Body of pancreas (tissue), 4 donors: ENCODE data around the gene CTXND1.

Experiments used
- CTCF ChIP-seq, 7 experiments: fragments of 450-650 bp in 4 of 7; fragments of 200-600 bp in 3 of 7; sonication (generic) in 3 of 7; IDR thresholded peaks; one replicate each; pipeline ENCODE4 v1.5.1; 2016 to 2019; ENCODE audit warnings: antibody characterized with exemption in 7 of 7
- POLR2A ChIP-seq, 3 donors: fragments of 450-650 bp; IDR thresholded peaks; one replicate each; pipeline ENCODE4 v1.6.1; 2016; ENCODE audit warnings: antibody characterized with exemption in 3 of 3, mild to moderate bottlenecking in 2 of 3

- TF ChIP-seq CTCF (IDR thresholded peaks at IDR 0.05): no peak
- no peak for TF ChIP-seq POLR2A (IDR thresholded peaks at IDR 0.05)
Observed at GRCh38 chr15:80251428-80252120, 439 bp downstream of the CTXND1 start.
